ENCODE measurements around the gene C9orf85.
"Not testable (repeated sequence)": the region's sequence is repeated elsewhere in the genome, so short reads cannot be mapped to it uniquely, and the experiment has no call there.

C9orf85 gene

GRCh38 chr9:71962328-71962727 is 50.9 kb downstream of the C9orf85 start:
- no peak for FAIRE-seq
- no peak for DNase-seq (ENCODE audit: insufficient read length)
- TF ChIP-seq POLR2AphosphoS5 (IDR thresholded peaks at IDR 0.05; ENCODE audit: low read depth, low read length), result no peak

- not testable (repeated sequence) for DNase-seq (ENCODE audit: insufficient read length); FAIRE-seq
These were observed 52.1 kb downstream of the C9orf85 start for GRCh38 chr9:71963471-71963996.

GRCh38 chr9:71965403-71965802 is 54.0 kb downstream of the C9orf85 start:
- TF ChIP-seq TAF1 (IDR thresholded peaks at IDR 0.05; ENCODE audit: borderline replicate concordance, low read depth, low read length), result no peak
- no peak for TF ChIP-seq POLR2AphosphoS5 (IDR thresholded peaks at IDR 0.05; ENCODE audit: low read depth, low read length)
- no peak for TF ChIP-seq POLR2A (IDR thresholded peaks at IDR 0.05; ENCODE audit: low read depth, low read length)
- FAIRE-seq (no peak), DNase-seq (ENCODE audit: insufficient read length) (no peak)

GRCh38 chr9:71966601-71967000 is 55.2 kb downstream of the C9orf85 start:
- FAIRE-seq, result no peak
- TF ChIP-seq POLR2A (IDR thresholded peaks at IDR 0.05; ENCODE audit: low read depth, low read length), result no peak
- TF ChIP-seq TAF1 (IDR thresholded peaks at IDR 0.05; ENCODE audit: borderline replicate concordance, low read depth, low read length), result no peak
- no peak for TF ChIP-seq POLR2AphosphoS5 (IDR thresholded peaks at IDR 0.05; ENCODE audit: low read depth, low read length)
- DNase-seq (ENCODE audit: insufficient read length), result no peak

- TF ChIP-seq POLR2AphosphoS5 (IDR thresholded peaks at IDR 0.05; ENCODE audit: low read depth, low read length), result no peak
- no peak for TF ChIP-seq TAF1 (IDR thresholded peaks at IDR 0.05; ENCODE audit: borderline replicate concordance, low read depth, low read length)
- TF ChIP-seq POLR2A (IDR thresholded peaks at IDR 0.05; ENCODE audit: low read depth, low read length), result no peak
- FAIRE-seq (no peak), DNase-seq (ENCODE audit: insufficient read length) (no peak)
These were observed 57.2 kb downstream of the C9orf85 start for GRCh38 chr9:71968541-71969090.

- FAIRE-seq, result no peak
- TF ChIP-seq POLR2AphosphoS5 (IDR thresholded peaks at IDR 0.05; ENCODE audit: low read depth, low read length) (no peak), TAF1 (IDR thresholded peaks at IDR 0.05; ENCODE audit: borderline replicate concordance, low read depth, low read length) (no peak), POLR2A (IDR thresholded peaks at IDR 0.05; ENCODE audit: low read depth, low read length) (no peak)
- DNase-seq (ENCODE audit: insufficient read length), result no peak
These were observed 64.4 kb downstream of the C9orf85 start for GRCh38 chr9:71975833-71976232.

GRCh38 chr9:71977003-71977402 is 65.6 kb downstream of the C9orf85 start:
- FAIRE-seq, result no peak
- DNase-seq (ENCODE audit: insufficient read length), result no peak
- TF ChIP-seq TAF1 (IDR thresholded peaks at IDR 0.05; ENCODE audit: borderline replicate concordance, low read depth, low read length) (no peak), POLR2A (IDR thresholded peaks at IDR 0.05; ENCODE audit: low read depth, low read length) (no peak), POLR2AphosphoS5 (IDR thresholded peaks at IDR 0.05; ENCODE audit: low read depth, low read length) (no peak)

GRCh38 chr9:71980266-71981190 is 69.1 kb downstream of the C9orf85 start:
- DNase-seq (ENCODE audit: insufficient read length) (no peak), FAIRE-seq (no peak)
- TF ChIP-seq POLR2A (IDR thresholded peaks at IDR 0.05; ENCODE audit: low read depth, low read length) (no peak), TAF1 (IDR thresholded peaks at IDR 0.05; ENCODE audit: borderline replicate concordance, low read depth, low read length) (no peak), POLR2AphosphoS5 (IDR thresholded peaks at IDR 0.05; ENCODE audit: low read depth, low read length) (no peak)

GRCh38 chr9:71981944-71982343 is 70.5 kb downstream of the C9orf85 start:
- FAIRE-seq, result no peak
- TF ChIP-seq TAF1 (IDR thresholded peaks at IDR 0.05; ENCODE audit: borderline replicate concordance, low read depth, low read length), result no peak
- DNase-seq (ENCODE audit: insufficient read length), result no peak

- DNase-seq (ENCODE audit: insufficient read length), result no peak
- no peak for FAIRE-seq
- TF ChIP-seq POLR2AphosphoS5 (IDR thresholded peaks at IDR 0.05; ENCODE audit: low read depth, low read length) (no peak), TAF1 (IDR thresholded peaks at IDR 0.05; ENCODE audit: borderline replicate concordance, low read depth, low read length) (no peak), POLR2A (IDR thresholded peaks at IDR 0.05; ENCODE audit: low read depth, low read length) (no peak)
These were observed 73.0 kb downstream of the C9orf85 start for GRCh38 chr9:71984403-71984802.

GRCh38 chr9:71984831-71985281 is 73.4 kb downstream of the C9orf85 start:
- FAIRE-seq (no peak), DNase-seq (ENCODE audit: insufficient read length) (no peak)
- TF ChIP-seq POLR2AphosphoS5 (IDR thresholded peaks at IDR 0.05; ENCODE audit: low read depth, low read length) (no peak), POLR2A (IDR thresholded peaks at IDR 0.05; ENCODE audit: low read depth, low read length) (no peak), TAF1 (IDR thresholded peaks at IDR 0.05; ENCODE audit: borderline replicate concordance, low read depth, low read length) (no peak)

- TF ChIP-seq POLR2AphosphoS5 (IDR thresholded peaks at IDR 0.05; ENCODE audit: low read depth, low read length) (no peak), TAF1 (IDR thresholded peaks at IDR 0.05; ENCODE audit: borderline replicate concordance, low read depth, low read length) (no peak), POLR2A (IDR thresholded peaks at IDR 0.05; ENCODE audit: low read depth, low read length) (no peak)
- FAIRE-seq (no peak), DNase-seq (ENCODE audit: insufficient read length) (no peak)
These were observed 74.0 kb downstream of the C9orf85 start for GRCh38 chr9:71985297-71985911.
